ENCODE measurements around the gene GABRR2.

The GABRR2 gene

GRCh38 chr6:89351671-89352277, 36.7 kb upstream of the GABRR2 start:
- no peaks in the 10 kb centered on the region for H3K9me3 ChIP-seq (ENCODE audit: severe bottlenecking)
- H3K4me3 ChIP-seq (ENCODE audit: low read depth, low read length), result peak overlapping the region; percentile 66
- H3K27ac ChIP-seq, result peak overlapping the region; percentile 95
- H3K36me3 ChIP-seq, result no peaks in the 10 kb centered on the region
- TF ChIP-seq CTCF (IDR thresholded peaks at IDR 0.05; ENCODE audit: low read depth, low read length), result no peak
- DNase-seq, result no peak
- no peaks in the 10 kb centered on the region for H3K27me3 ChIP-seq (ENCODE audit: insufficient read depth, low read depth, severe bottlenecking)

GRCh38 chr6:89350281-89350966, 35.3 kb upstream of the GABRR2 start:
- Histone ChIP-seq H3K27ac (no peak overlapping the region), H3K4me3 (ENCODE audit: low read depth, low read length) (no peak overlapping the region), H3K27me3 (ENCODE audit: insufficient read depth, low read depth, severe bottlenecking) (no peaks in the 10 kb centered on the region), H3K36me3 (no peaks in the 10 kb centered on the region), H3K9me3 (ENCODE audit: severe bottlenecking) (no peaks in the 10 kb centered on the region)
- DNase-seq, result no peak
- TF ChIP-seq CTCF (IDR thresholded peaks at IDR 0.05; ENCODE audit: low read depth, low read length), result no peak

- DNase-seq, result no peak
- H3K27ac ChIP-seq, result no peak overlapping the region
- H3K4me3 ChIP-seq (ENCODE audit: low read depth, low read length), result no peak overlapping the region
- no peaks in the 10 kb centered on the region for H3K36me3 ChIP-seq
- TF ChIP-seq CTCF (IDR thresholded peaks at IDR 0.05; ENCODE audit: low read depth, low read length), result no peak
- no peaks in the 10 kb centered on the region for H3K9me3 ChIP-seq (ENCODE audit: severe bottlenecking)
- no peaks in the 10 kb centered on the region for H3K27me3 ChIP-seq (ENCODE audit: insufficient read depth, low read depth, severe bottlenecking)
Measured at GRCh38 chr6:89348372-89348771, 33.3 kb upstream of the GABRR2 start.

- Histone ChIP-seq H3K4me3 (ENCODE audit: low read depth, low read length) (no peak overlapping the region), H3K27me3 (ENCODE audit: insufficient read depth, low read depth, severe bottlenecking) (no peaks in the 10 kb centered on the region), H3K27ac (no peak overlapping the region), H3K9me3 (ENCODE audit: severe bottlenecking) (no peaks in the 10 kb centered on the region), H3K36me3 (no peaks in the 10 kb centered on the region)
- no peak for DNase-seq
- no peak for TF ChIP-seq CTCF (IDR thresholded peaks at IDR 0.05; ENCODE audit: low read depth, low read length)
Measured at GRCh38 chr6:89347825-89348224, 32.7 kb upstream of the GABRR2 start.

GRCh38 chr6:89346433-89346832, 31.3 kb upstream of the GABRR2 start:
- DNase-seq, result no peak
- Histone ChIP-seq H3K4me3 (ENCODE audit: low read depth, low read length) (no peak overlapping the region), H3K9me3 (ENCODE audit: severe bottlenecking) (no peaks in the 10 kb centered on the region), H3K36me3 (peaks cover 8% of the 10 kb centered on the region), H3K27me3 (ENCODE audit: insufficient read depth, low read depth, severe bottlenecking) (no peaks in the 10 kb centered on the region), H3K27ac (no peak overlapping the region)
- no peak for TF ChIP-seq CTCF (IDR thresholded peaks at IDR 0.05; ENCODE audit: low read depth, low read length)
